K562 (cell line): ENCODE results near the gene FYB1. TPM values are rescaled to one million over a fixed set of nuclear protein-coding genes. Genes with fewer than 3 reads are reported as not detected.
A peak's percentile ranks its signal among the peaks of the same experiment; 100 is the strongest.

Source experiments
- CREBBP ChIP-seq: IDR thresholded peaks from one replicate; pipeline ENCODE4 v1.6.1; 2012; ENCODE audit warnings: low read depth, mild to moderate bottlenecking, control low read depth, inconsistent platforms, low read length
- HMGN3 ChIP-seq: IDR thresholded peaks from 2 replicates; pipeline ENCODE4 v1.6.1; 2011; ENCODE audit warnings: borderline replicate concordance, low read depth, mild to moderate bottlenecking, mixed read lengths, low read length; ENCODE audit not compliant: insufficient read length; ENCODE audit errors: extremely low read depth
- MBD2 ChIP-seq: sonication (generic); IDR thresholded peaks from 2 replicates; pipeline ENCODE4 v1.6.1; 2016; ENCODE audit warnings: low read depth, borderline replicate concordance
- MIER1 ChIP-seq: fragments of 450-650 bp; IDR thresholded peaks from 2 replicates; pipeline ENCODE4 v1.6.1; 2016; ENCODE audit warnings: antibody characterized with exemption, mild to moderate bottlenecking, low read depth
- NCOR1 ChIP-seq: fragments of 450-650 bp; IDR thresholded peaks from 2 replicates; pipeline ENCODE4 v1.6.1; 2016; ENCODE audit warnings: mild to moderate bottlenecking, moderate library complexity
- NFIC ChIP-seq: fragments of 450-650 bp; IDR thresholded peaks from 2 replicates; pipeline ENCODE4 v1.6.1; 2017; ENCODE audit warnings: mild to moderate bottlenecking, inconsistent platforms
- TEAD4 ChIP-seq, 2 experiments: sonication (generic) in 1 of 2; formaldehyde crosslinking in 1 of 2; IDR thresholded peaks; 2 replicates each; pipeline versions ENCODE4 v1.6.1 to v1.8.0; 2012 to 2022; ENCODE audit warnings: borderline replicate concordance in 1 of 2, inconsistent platforms in 1 of 2, low read length in 1 of 2, mild to moderate bottlenecking in 1 of 2, missing genetic modification reagents in 1 of 2
- ZC3H4 ChIP-seq: sonication (generic); formaldehyde crosslinking; IDR thresholded peaks from 2 replicates; pipeline ENCODE4 v1.9.0; 2021; ENCODE audit warnings: missing genetic modification reagents, borderline replicate concordance
- ZNF408 ChIP-seq: fragments of 250-450 bp; sonication (Bioruptor Pico); IDR thresholded peaks from 2 replicates; pipeline ENCODE4 v1.4.0; 2020; ENCODE audit warnings: low read depth, mild to moderate bottlenecking, moderate library complexity
- polyA plus RNA-seq, 8 experiments: library from polyadenylated mRNA; depleted of rRNA in 4 of 8; stranded (reverse) in 5 of 8; unstranded in 3 of 8; fragments of >200 nt; fragmentation: Nextera tagmentation in 2 of 8; fragmentation: Illumina TruSeq in 1 of 8; extraction: Ambion mirVana in 2 of 8; extraction: Trizol in 1 of 8; gene quantifications; 2 replicates each; pipeline versions ENCODE4 v1.2.1 to v1.2.3, GENCODE V29; 2011 to 2014; ENCODE audit warnings: inconsistent platforms in 1 of 8, missing spikeins in 1 of 8
- total RNA-seq, 7 experiments: library from RNA; depleted of rRNA in 6 of 7; stranded (reverse); fragments of >200 nt in 6 of 7; fragmentation: Illumina TruSeq in 2 of 7; extraction: Trizol in 2 of 7; gene quantifications; 2 replicates each; pipeline versions ENCODE4 v1.2.1 to v1.2.3, GENCODE V29; 2011 to 2021; ENCODE audit warnings: low replicate concordance in 1 of 7
- TF ChIP-seq, protein P1 (sequence below), 2 experiments: fragments of 450-650 bp; formaldehyde crosslinking in 1 of 2; IDR thresholded peaks; 2 replicates each; pipeline versions ENCODE4 v1.4.0 to v1.6.1; 2014 to 2020; ENCODE audit warnings: mild to moderate bottlenecking in 2 of 2, borderline replicate concordance in 1 of 2, low read depth in 1 of 2
- TF ChIP-seq, protein P2 (sequence below): sonication (generic); formaldehyde crosslinking; IDR thresholded peaks from 2 replicates; pipeline ENCODE4 v1.8.0; 2023; ENCODE audit warnings: mild to moderate bottlenecking, missing genetic modification reagents

Gene FYB1
- total and polyA plus RNA-seq, 9 of the 15 experiments (the other 6 are each of a cell fraction or from before 2014, with no cell fraction given) = 4.7 to 31.5 (median 9.7) TPM

DNA sequence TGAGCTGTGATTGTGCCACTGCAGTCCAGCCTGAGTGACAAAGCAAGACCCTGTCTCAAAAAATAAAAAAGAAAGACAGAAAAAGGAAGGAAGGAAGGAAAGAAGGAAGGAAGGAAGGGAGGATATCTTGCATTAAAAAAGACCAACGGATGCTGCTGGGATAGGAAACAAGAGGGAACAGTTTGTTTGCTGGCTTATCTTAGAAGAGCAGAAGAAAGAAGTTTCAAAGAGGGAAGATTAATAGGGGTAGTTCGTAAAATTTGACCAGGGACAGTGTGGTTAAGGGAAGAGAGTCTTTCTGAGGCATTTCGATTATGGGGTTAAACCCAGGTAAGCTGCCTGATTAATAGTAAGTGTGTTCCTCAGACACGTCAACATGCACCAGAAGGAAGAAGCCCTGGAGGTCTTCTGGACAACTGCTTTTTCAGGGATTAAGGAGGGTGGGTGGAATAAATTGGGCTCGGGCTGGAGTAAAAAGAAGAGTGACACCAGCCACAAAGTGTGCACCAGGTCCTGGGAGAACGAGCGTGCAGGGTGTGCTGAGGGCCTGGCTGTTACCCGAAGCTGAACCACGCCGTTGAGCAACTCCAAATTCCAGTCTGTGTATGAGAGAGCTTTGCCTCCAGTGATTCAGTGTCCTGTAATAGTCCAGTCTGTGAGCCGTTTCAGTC, 24.8 kb downstream of the FYB1 start (continued):
- TF ChIP-seq, protein P1, sequence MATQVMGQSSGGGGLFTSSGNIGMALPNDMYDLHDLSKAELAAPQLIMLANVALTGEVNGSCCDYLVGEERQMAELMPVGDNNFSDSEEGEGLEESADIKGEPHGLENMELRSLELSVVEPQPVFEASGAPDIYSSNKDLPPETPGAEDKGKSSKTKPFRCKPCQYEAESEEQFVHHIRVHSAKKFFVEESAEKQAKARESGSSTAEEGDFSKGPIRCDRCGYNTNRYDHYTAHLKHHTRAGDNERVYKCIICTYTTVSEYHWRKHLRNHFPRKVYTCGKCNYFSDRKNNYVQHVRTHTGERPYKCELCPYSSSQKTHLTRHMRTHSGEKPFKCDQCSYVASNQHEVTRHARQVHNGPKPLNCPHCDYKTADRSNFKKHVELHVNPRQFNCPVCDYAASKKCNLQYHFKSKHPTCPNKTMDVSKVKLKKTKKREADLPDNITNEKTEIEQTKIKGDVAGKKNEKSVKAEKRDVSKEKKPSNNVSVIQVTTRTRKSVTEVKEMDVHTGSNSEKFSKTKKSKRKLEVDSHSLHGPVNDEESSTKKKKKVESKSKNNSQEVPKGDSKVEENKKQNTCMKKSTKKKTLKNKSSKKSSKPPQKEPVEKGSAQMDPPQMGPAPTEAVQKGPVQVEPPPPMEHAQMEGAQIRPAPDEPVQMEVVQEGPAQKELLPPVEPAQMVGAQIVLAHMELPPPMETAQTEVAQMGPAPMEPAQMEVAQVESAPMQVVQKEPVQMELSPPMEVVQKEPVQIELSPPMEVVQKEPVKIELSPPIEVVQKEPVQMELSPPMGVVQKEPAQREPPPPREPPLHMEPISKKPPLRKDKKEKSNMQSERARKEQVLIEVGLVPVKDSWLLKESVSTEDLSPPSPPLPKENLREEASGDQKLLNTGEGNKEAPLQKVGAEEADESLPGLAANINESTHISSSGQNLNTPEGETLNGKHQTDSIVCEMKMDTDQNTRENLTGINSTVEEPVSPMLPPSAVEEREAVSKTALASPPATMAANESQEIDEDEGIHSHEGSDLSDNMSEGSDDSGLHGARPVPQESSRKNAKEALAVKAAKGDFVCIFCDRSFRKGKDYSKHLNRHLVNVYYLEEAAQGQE (IDR thresholded peaks at IDR 0.05; ENCODE audit: borderline replicate concordance) = no peak
- TF ChIP-seq, protein P1 (CRISPR knock-in tag; IDR thresholded peaks at IDR 0.05; ENCODE audit: low read depth) = 0 out of 2 replicates have a peak, but pooled peaks have one; percentile 21
- TF ChIP-seq ZNF408 (no peak), TEAD4 (IDR thresholded peaks at IDR 0.05; ENCODE audit: low read length) (peak; percentile 89), TEAD4 (CRISPR knock-in tag; IDR thresholded peaks at IDR 0.05; ENCODE audit: borderline replicate concordance) (no peak), HMGN3 (no peak), ZC3H4 (CRISPR knock-in tag) (no peak), NFIC (peak; percentile 73), MIER1 (peak; percentile 65; the same call in 1 of the 2 replicates), CREBBP (no peak), MBD2 (peak; percentile 73), NCOR1 (peak; percentile 93)
- TF ChIP-seq, protein P2, sequence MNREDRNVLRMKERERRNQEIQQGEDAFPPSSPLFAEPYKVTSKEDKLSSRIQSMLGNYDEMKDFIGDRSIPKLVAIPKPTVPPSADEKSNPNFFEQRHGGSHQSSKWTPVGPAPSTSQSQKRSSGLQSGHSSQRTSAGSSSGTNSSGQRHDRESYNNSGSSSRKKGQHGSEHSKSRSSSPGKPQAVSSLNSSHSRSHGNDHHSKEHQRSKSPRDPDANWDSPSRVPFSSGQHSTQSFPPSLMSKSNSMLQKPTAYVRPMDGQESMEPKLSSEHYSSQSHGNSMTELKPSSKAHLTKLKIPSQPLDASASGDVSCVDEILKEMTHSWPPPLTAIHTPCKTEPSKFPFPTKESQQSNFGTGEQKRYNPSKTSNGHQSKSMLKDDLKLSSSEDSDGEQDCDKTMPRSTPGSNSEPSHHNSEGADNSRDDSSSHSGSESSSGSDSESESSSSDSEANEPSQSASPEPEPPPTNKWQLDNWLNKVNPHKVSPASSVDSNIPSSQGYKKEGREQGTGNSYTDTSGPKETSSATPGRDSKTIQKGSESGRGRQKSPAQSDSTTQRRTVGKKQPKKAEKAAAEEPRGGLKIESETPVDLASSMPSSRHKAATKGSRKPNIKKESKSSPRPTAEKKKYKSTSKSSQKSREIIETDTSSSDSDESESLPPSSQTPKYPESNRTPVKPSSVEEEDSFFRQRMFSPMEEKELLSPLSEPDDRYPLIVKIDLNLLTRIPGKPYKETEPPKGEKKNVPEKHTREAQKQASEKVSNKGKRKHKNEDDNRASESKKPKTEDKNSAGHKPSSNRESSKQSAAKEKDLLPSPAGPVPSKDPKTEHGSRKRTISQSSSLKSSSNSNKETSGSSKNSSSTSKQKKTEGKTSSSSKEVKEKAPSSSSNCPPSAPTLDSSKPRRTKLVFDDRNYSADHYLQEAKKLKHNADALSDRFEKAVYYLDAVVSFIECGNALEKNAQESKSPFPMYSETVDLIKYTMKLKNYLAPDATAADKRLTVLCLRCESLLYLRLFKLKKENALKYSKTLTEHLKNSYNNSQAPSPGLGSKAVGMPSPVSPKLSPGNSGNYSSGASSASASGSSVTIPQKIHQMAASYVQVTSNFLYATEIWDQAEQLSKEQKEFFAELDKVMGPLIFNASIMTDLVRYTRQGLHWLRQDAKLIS = no peak; the same call in 1 of the 2 replicates
